GM10847 (cell line): Measurements from ENCODE around the gene DFFB.

Experiments
- POLR2A ChIP-seq: IDR thresholded peaks from 2 replicates; pipeline ENCODE4 v1.6.1; 2011; ENCODE audit not compliant: insufficient read length; ENCODE audit errors: extremely low read depth

The DFFB gene

DNA sequence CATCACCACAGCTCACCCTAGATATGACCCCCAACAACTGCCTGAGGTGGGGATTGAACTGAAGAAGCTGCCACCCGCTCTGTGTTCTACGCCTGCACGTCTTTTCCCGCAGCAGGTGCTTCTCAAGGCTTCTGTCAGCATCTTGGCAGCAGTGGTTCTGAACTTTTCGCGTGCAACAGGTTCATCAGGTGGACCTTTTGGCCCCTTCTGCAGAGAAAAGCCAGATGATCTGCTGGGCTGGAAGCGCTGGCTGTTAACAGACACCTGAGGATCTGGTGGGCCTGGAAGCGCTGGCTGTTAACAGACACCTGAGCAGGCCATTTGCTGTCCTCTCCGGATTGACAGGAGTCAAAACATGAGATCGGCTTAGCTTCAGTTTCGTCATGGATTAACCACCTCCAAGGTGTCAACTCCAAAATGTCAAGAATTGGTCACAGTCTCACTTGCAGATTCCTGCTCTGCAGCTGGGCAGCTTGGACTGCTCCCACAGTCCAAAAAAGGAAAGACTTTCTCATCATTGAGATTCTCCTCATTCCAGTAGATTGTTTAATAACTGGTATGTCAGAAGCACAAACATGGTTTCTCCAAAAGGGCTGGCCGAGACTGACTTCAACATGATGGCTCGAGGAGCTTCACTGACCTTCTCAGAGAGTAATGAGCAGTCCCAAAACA lies 38.1 kb downstream of the DFFB start:
- no peak for TF ChIP-seq POLR2A

DNA sequence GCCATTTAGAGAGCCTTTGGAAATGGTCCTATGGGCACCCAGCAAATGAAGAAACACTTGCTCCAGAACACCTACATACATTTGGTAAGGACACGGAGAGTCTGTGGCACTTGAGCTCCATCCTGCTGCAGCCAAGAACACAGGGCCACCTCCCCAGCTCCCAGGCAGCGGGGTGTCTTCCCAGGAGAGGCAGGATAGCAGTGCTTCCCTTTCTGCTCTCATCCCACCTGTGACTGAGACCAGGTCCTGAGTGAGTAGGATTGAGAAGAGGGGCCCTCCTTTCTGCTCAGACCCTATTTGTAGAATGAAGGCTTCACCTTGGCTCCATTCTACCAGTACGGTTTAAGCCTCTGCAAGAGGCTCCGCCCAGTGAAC lies 38.7 kb downstream of the DFFB start:
- TF ChIP-seq POLR2A, result no peak

DNA sequence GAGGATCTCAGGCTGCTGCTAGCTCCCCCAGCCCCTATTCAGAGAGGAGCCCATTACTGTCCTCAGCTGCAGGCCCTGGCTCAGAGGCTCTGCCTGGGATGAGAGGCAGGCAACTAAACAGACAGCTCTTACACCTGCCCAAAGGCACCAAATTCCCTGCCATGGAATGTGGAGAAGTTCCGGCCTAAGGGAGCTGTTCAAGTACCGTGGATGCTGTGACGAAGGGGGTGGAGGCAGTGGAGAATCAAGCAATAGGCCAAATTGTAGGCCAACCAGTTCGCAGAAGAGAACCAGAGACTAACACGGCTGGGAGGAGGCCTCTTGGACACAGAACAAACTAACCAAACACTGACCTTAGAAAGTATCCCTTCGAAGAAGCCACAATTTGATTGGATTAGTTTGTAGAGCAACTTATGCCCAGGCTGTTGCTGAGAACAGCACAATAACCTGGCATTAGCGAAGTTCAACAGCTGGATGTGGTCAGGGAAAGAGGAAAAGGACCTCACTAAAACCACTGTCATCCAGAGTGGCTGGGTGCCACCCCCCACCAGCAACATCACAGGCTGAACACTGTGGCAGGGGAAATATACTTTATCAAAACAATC lies 39.2 kb downstream of the DFFB start:
- no peak for TF ChIP-seq POLR2A

DNA sequence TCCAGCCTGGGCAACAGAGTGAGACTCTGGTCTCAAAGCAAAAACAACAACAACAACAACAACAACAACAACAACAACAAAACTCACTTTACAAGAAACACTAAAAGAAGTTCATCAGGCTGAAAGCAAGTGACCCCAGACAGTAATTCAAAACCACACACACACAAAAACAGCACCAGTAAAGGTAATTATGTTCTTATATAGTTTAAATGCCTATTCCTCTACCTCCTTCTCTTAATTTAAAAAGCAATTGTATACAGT lies 41.1 kb downstream of the DFFB start:
- TF ChIP-seq POLR2A, result no peak

DNA sequence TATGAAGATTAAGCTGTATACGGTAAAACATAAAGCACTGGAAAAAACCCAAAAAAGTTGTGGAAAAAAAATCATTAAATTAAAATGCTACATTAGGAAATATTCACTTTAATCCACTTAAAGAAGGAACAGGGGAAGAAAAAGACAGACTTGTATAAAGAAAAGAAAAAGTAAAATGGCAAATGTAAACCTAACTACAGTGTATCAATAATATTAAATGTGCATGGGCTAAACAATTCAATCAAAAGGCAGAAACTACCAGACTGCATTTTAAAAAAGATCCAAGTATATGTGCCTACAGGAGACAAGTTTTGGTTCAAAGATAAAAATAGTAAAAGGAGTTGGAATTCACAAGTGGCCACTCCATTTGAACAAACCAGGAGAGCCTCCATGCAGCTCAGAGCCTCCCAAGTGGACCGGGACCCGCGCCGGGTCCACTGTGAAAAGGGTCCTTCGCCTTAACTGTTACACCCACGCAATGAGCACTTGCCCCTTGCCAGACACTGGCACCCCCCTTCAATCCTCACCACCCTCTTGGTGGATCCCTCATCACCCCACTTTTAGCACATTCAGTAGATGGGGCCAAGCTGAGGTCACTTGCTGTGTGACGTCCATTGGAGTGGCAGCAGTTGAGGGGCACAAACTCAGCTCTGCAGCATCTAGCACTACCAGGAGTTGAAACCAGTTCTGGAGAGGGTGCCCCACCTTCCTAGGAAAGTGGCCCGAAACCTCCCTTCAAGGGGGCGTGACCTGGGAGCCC lies 41.9 kb downstream of the DFFB start:
- no peak for TF ChIP-seq POLR2A

DNA sequence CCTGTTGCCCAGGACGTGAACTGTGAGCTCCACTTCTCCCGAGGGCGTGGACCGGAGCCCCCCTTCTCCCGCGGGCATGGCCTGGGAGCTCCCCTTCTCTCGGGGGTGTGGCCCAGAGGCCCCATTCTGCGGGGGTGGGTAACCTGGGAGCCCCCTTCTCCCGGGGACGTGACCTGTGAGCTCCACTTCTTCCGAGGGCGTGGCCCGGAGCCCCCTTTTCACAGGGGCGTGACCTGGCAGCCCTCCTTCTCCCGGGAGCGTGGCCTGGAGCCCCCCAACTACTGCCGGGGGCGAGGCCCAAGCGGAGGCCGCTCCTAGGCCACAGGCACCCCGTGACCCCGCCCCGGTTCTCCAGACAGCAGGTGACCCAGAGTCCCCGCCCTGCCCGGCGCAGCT lies 42.5 kb downstream of the DFFB start:
- no peak for TF ChIP-seq POLR2A

DNA sequence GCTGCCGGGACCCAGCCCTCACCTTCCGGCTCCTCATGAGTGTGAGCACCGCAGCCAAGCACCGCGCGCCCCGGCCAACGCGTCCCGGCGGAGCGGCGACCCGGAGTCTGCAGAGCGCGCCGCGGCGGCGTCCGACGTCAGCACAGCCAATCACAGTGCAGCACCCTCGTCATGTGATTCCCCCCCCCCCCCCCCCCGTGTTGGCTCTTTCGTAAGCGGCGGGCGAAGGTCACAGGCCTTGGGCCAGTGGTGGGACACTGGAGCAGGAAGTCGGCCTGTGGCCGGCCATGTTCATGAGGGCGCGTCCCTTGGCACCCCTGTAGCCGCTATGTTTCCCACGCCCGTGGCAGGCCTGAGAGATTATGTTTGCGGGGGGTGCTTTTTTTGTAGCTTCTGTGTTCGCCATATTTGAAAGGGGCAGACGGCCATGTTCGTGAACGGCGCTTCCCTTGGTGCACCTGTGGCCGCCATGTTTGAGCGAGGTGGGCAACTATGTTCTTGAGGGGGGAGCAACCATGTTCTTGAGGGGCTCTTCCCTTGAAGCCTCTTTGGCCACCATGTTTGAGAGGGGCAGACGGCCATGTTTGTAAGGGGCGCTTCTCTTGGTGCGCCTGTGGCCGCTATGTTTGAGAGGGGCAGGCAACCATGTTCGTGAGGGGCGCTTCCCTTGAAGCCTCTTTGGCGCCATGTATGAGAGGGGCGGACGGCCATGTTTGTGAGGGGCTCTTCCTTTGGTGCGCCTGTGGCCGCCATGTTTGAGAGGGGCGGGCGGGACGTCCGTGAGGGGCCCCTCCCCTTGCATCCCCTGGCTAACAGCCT lies 43.1 kb downstream of the DFFB start, which contains the start of gene C1orf174:
C1orf174 (minus strand) TSS at position 123 of the 819 bp plus-strand sequence; CDS start at position 37, 86 bp downstream.
- peak; percentile 73 for TF ChIP-seq POLR2A

DNA sequence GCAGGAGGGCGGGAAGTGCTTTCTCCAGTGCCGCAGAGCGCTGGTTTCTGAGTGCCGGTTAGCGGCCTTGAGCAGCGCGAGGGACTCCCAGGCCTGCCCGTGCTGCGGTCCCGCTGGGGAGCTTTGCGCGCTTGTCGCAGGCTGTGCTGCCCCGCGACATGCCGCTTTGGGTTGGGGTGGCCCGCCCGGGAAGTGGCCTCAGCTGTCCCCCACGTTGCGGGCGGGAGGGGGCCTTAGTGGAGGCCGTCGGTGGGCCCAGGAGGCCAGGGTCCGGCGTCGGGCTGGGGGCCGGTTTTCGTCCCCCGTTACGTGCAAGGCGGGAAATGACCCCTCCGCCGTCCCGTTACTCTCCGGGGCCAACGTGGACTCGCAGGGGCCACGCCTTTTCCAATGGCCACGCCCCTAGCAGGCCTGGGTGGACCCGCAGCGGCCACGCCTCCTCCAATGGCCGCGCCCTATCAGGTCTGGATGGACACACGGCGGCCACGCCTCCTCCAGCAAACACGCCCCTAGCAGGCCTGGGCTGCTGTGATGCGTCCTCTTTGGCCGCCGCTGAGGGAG lies 43.8 kb downstream of the DFFB start:
- peak; percentile 24 for TF ChIP-seq POLR2A

DNA sequence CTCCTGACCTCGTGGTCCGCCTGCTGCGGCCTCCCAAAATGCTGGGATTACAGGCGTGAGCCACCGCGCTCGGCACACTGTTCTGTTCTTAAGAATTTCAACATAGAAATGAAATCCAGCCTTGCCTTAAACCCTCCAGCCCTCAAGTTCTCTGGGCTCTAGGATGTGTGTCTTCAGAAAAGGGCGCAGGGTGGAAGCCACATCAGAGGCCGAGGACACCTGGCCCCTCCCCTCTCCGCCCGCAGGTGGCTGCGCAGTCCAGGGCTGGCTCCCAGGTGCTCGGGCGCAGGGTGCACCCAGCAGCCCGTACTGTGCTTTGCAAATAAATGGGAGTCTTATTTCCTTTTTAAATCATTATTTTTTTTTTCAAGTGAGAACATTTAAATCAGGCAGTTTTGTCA lies 44.8 kb downstream of the DFFB start:
- TF ChIP-seq POLR2A, result no peak

DNA sequence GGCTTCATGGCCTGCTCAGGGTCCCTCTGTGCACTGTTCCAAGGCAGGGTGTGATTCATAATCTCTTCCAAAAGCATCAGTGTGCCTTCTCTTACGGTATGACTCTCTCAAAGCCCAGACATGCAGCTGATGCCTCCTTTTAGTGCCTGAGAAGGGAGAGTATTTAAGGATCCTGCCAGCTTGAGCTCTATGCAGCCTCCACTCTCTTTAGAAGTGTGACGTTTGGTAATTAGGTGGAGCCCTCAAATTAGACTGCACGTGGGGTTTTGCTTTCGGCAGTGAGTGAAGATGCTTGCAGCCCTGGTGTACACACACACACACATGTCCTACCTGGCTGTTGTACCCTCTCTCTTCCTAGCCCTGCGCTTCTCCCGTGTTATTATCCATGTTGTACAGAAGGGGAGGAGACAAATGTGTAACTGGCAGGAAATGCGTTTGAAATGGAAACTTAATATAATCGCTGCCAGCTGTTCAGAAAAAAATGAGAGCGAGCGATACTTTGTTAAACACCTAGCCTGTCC lies 45.4 kb downstream of the DFFB start:
- TF ChIP-seq POLR2A, result no peak

DNA sequence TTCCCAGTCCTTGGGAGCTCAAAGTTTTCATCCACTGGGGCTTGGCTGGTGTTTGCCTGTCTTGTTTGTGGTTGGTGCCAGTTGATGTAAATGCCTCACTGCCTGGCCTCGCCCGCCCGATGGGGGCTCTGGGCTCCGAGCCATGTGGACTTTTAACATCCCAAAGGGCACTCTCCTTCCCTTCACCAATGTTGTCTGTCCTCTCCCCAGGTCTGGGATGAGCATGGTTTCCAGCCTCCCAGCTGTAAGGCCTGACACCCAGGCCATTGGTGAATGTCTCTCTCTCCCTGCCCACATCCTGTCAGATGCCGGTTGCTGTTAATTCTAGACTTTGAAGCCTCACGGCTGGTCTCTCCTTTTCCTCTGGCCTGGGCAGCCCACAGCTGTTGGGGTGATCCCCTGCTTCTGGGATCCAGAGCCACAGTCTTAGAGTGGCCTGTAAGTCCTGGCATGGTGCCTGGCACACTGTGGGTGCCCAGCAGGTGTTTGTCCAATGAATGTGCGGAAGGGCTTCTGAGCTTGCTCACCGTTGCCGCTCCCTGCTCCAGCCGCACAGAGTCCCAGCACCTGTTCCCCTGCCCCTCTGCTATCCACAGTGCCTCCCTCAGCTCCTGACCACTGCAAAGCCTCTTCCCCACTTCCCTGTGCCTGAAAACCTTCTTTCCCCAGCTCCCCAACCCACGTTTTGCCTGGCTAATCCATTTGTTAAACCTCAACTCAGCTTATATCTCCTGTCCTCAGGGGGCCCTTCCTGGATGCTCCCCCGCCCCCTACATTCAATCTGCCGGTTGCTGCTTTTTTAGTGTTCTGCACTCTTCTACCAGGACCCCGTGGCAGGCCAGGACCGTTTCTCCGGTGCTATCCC lies 46.1 kb downstream of the DFFB start:
- TF ChIP-seq POLR2A, result no peak

DNA sequence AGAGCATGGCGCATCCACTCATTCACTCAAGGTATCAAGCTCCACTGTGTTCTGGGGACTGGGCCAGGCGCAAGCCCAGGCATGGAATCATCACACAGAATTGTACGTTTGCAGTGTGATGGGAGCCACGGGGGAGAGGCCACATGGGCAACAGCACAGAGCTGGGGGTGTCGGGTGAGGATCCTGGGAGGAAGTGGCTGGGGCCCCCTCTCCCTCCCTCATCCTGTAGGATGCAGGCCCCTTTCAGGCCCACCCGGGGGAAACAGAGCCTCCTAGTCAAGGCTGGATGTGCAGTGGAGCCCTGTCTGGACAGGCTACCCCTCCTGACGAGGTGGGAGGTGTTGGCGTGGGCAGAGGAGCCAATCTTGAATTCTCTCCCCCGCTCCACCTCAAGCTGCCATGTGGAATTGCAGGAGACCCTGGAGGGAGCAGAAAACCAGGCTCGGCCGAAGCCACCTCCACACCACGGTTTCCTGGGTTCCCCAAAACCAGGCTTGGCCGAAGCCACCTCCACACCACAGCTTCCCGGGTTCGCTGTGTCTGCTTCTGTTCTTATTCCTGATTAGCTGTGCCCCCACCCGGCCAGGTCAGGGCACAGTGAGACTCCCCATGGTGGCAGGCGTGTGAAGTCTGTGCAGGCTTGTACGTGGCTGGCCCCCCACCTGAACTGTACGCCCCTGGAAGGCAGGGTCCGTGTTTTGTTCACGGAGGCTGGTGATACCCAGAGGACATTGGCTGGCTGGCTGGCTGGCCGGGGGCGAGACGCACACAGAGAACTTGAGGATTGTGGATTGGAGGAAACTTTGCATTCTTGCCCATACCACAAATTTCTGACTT lies 46.9 kb downstream of the DFFB start:
- no peak for TF ChIP-seq POLR2A

DNA sequence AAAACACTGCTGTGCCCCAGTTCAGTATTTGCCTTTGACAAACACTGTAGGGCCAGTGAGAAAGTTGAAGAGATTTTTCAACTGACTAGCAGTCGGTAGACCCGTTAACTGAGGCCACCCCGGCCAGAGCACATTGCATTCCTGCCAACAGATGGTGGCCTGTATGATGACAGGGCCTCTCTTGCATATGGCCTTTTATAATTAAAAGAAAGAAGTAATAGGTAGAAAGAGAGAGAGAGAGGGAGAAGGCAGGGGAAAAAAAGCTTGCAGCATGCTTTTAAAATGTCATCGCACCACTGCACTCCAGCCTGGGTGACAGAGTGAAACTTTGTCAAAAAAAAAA lies 47.5 kb downstream of the DFFB start:
- no peak for TF ChIP-seq POLR2A

DNA sequence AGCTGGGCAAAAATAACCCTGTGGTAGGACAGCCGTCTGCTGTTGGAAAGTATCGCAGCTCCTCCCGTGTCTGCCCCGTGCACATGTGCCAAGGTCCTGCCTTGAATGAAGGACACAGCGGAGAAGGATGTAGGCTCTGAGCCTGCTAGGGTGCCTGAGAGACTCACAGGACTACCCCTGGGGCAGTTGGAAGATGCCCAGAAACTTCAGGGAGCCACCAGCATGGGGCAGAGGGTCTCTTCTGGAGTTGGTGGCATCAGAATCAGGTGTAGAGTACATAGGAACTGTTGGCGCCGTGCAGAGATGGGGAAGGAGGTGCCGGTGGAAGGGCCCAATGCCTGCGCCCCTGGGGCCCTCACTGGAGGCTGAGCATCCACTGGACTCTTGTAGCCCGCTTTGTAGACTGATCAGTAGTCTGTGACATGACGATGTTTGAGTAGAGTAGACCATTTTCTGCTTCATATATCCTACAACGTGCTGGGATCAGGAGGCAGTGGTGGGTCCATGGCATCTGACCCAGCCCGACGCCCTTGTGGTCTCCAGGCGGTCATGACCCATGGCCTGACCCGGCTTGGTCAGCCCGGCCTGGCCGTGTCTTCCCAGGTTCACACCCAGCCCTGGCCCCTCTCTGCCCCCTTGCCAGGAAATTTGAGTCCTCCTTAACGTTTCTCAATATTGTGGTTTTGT lies 48.1 kb downstream of the DFFB start:
- no peak for TF ChIP-seq POLR2A
